Subcutaneous adipose tissue (tissue), 4 donors: ENCODE measurements around the gene C11orf16. TPM values are rescaled to one million over a fixed set of nuclear protein-coding genes. Genes with fewer than 3 reads are reported as not detected.

Source experiments
- CTCF ChIP-seq: fragments of 450-650 bp; IDR thresholded peaks from one replicate; pipeline ENCODE4 v1.5.1; 2016; ENCODE audit warnings: low read depth, mild to moderate bottlenecking, control low read depth, antibody characterized with exemption, moderate library complexity
- total RNA-seq, 4 donors: library from RNA; depleted of rRNA; stranded (reverse); fragments of >200 nt; gene quantifications; one replicate each; pipeline ENCODE4 v1.1.0, GENCODE V29; 2016

Gene C11orf16
- not detected for total RNA-seq

GRCh38 chr11:8932564-8933180 lies at the start of gene C11orf16:
TSS of gene C11orf16 (minus strand) at chr11:8932947. CDS start at chr11:8932308, 639 bp downstream.
- no peak for TF ChIP-seq CTCF

DNA sequence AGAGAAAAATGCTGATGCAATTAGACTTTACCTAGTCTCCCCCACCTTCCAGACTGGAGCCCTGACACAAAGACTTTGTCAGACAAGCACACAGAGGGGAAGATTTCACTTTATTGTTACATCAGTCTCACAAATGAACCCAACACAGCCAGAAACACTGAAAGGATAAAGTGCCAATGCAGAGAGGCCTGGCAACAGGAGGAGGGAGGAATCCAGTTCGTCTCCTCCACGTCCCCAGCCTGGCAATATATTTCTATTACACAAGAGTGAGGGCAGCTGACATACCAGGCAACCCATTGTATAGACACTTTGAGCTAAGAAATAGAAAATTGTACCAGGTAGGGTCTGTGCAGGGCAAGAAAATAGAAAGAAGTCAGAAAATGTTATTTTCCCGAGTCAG lies 47.7 kb upstream of the C11orf16 start:
- no peak for TF ChIP-seq CTCF

DNA sequence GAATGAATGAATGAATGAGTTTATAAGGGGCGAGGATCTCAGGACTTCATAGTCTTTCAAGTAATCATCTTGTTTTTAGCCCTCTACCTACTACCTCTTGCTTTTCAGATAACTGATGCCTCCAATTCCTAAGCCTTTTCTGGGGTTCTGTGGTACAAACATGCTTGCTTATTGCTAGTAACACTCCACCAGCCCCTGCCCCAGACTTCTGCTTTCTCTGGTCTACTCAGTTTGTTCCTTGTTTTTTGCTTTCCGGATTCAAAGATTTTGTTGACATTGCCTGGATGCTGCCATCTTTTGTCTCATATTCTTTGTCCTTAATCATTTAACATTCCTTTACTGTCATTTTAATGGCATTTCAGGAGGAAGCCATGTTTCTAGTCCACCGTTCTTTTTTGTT lies 40.4 kb upstream of the C11orf16 start:
- TF ChIP-seq CTCF: no peak

DNA sequence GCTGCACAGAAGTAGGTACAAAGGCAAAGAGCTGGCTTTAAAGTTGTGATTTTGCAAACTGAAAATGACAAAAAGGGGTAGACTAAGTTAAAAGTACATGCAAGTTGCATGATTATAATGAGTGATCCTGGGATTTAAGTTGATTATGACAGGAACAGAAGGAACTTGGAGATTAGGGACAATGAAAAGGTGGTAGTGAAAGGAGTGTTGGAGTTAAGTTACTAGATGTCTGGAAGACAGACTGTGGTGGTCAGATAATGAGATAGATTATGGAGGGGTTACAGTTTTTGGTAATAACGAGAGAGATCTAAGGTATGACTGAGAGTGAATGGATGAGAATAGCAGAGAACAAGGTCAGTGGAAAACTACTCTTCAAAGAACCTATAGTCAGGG lies 39.2 kb upstream of the C11orf16 start:
- TF ChIP-seq CTCF: no peak

GRCh38 chr11:8971196-8971923 lies 38.6 kb upstream of the C11orf16 start:
- TF ChIP-seq CTCF: no peak

GRCh38 chr11:8967184-8967583 lies 34.4 kb upstream of the C11orf16 start:
- TF ChIP-seq CTCF: no peak
